Measurements from ENCODE around the gene NUMB. TPM values are rescaled to one million over a fixed set of nuclear protein-coding genes. Genes with fewer than 3 reads are reported as not detected.

NUMB gene
- total and polyA plus RNA-seq, 4 donors, result 21.2 to 45.8 (median 26.1) TPM

DNA sequence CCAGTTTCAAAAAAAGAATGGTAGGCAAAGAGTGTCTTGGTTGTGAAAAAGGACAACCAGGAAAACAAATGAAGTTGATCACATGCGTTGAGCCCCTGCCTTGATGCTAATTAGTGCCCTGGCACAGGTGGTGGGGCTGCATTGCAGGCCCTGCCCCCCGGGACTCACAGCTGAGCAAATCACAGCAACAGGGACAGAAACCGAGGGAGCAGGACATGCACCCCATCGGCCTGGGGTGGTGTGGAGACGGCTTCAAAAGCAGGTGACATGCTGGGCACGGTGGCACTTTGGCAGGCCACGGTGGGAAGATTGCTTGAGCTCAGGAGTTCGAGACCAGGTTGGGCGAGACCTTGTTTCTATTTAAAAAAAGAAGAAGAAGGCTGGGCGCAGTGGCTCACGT, 222.2 kb downstream of the NUMB start:
- H3K9ac ChIP-seq (ENCODE audit: low read depth in 1 of 2, low read length in 2 of 2), result no peak overlapping the region
- no peaks in the 10 kb centered on the region for H3K9me3 ChIP-seq (ENCODE audit: control insufficient read depth in 4 of 4, low read length in 3 of 4)
- no peak overlapping the region for H3K4me3 ChIP-seq (ENCODE audit: low read depth in 1 of 3, low read length in 3 of 3)
- DNase-seq (ENCODE audit: low spot score), result no peak
- H3K4me1 ChIP-seq (ENCODE audit: control insufficient read depth in 4 of 4, insufficient read depth in 4 of 4, low read length in 3 of 4), result peaks cover 5 to 34% (median 19%) of the 10 kb centered on the region in 4 donors
- no peaks in the 10 kb centered on the region for H3K36me3 ChIP-seq (ENCODE audit: control insufficient read depth in 4 of 4, insufficient read depth in 3 of 4, low read depth in 1 of 4, low read length in 3 of 4)
- peaks cover 0 to 6% (median 2%) of the 10 kb centered on the region in 4 donors for H3K27me3 ChIP-seq (ENCODE audit: control insufficient read depth in 4 of 4, insufficient read depth in 4 of 4, low read length in 3 of 4)
- H3K27ac ChIP-seq (ENCODE audit: low read depth in 1 of 2, low read length in 2 of 2), result no peak overlapping the region
- 80% methylated on average over 11 of the region's 11 CpGs for WGBS
- TF ChIP-seq FOXA2 (IDR thresholded peaks at IDR 0.05) (no peak), SP1 (IDR thresholded peaks at IDR 0.05) (no peak)

DNA sequence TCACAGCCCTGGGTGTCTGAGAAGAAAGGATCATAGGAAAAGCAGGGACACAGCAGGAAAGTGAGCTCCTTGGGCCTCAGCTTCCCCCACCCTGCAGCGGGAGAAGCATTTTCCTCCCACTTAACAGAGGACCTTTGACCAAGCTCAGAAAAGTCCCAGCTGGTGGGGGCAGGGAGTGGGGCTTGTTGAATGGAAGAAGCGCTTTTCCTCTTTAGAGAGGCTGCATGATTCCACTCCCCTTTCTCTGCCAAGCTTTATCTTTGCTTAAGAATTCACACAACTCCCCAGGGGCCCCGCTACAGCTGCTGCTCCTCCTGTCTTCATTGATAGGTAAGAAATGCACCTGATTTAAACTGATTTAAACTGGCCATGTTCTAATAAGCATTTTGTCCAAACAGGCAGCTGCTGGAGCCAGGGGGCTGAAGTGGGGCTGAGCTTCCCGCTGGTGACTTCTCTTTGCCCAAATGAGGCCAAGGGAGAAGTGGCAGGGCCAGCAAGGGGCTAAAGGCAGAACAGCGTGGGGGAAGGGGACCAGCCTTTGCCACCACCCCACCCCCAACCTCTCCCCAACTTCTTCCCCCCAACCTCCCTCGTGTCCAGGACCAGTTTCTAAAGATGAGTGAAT, 222.7 kb downstream of the NUMB start:
- Histone ChIP-seq H3K9me3 (ENCODE audit: control insufficient read depth in 4 of 4, low read length in 3 of 4) (no peaks in the 10 kb centered on the region), H3K36me3 (ENCODE audit: control insufficient read depth in 4 of 4, insufficient read depth in 3 of 4, low read depth in 1 of 4, low read length in 3 of 4) (no peaks in the 10 kb centered on the region), H3K27me3 (ENCODE audit: control insufficient read depth in 4 of 4, insufficient read depth in 4 of 4, low read length in 3 of 4) (peaks cover 0 to 6% (median 2%) of the 10 kb centered on the region in 4 donors), H3K27ac (ENCODE audit: low read depth in 1 of 2, low read length in 2 of 2) (no peak overlapping the region), H3K4me3 (ENCODE audit: low read depth in 1 of 3, low read length in 3 of 3) (no peak overlapping the region), H3K4me1 (ENCODE audit: control insufficient read depth in 4 of 4, insufficient read depth in 4 of 4, low read length in 3 of 4) (peaks cover 5 to 29% (median 19%) of the 10 kb centered on the region in 4 donors), H3K9ac (ENCODE audit: low read depth in 1 of 2, low read length in 2 of 2) (no peak overlapping the region)
- WGBS, result 72% methylated on average over 6 of the region's 6 CpGs
- TF ChIP-seq RXRA (IDR thresholded peaks at IDR 0.05) (no peak), YY1 (IDR thresholded peaks at IDR 0.05) (no peak), EGR1 (IDR thresholded peaks at IDR 0.05; ENCODE audit: low read depth in 2 of 2) (no peak), TAF1 (conservative IDR thresholded peaks at IDR 0.05) (no peak), FOXA2 (IDR thresholded peaks at IDR 0.05) (no peak), HNF4A (conservative IDR thresholded peaks at IDR 0.05) (no peak), SP1 (IDR thresholded peaks at IDR 0.05) (no peak)
- TF ChIP-seq, protein P1, sequence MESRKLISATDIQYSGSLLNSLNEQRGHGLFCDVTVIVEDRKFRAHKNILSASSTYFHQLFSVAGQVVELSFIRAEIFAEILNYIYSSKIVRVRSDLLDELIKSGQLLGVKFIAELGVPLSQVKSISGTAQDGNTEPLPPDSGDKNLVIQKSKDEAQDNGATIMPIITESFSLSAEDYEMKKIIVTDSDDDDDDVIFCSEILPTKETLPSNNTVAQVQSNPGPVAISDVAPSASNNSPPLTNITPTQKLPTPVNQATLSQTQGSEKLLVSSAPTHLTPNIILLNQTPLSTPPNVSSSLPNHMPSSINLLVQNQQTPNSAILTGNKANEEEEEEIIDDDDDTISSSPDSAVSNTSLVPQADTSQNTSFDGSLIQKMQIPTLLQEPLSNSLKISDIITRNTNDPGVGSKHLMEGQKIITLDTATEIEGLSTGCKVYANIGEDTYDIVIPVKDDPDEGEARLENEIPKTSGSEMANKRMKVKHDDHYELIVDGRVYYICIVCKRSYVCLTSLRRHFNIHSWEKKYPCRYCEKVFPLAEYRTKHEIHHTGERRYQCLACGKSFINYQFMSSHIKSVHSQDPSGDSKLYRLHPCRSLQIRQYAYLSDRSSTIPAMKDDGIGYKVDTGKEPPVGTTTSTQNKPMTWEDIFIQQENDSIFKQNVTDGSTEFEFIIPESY (IDR thresholded peaks at IDR 0.05), result no peak
- TF ChIP-seq, protein P2, sequence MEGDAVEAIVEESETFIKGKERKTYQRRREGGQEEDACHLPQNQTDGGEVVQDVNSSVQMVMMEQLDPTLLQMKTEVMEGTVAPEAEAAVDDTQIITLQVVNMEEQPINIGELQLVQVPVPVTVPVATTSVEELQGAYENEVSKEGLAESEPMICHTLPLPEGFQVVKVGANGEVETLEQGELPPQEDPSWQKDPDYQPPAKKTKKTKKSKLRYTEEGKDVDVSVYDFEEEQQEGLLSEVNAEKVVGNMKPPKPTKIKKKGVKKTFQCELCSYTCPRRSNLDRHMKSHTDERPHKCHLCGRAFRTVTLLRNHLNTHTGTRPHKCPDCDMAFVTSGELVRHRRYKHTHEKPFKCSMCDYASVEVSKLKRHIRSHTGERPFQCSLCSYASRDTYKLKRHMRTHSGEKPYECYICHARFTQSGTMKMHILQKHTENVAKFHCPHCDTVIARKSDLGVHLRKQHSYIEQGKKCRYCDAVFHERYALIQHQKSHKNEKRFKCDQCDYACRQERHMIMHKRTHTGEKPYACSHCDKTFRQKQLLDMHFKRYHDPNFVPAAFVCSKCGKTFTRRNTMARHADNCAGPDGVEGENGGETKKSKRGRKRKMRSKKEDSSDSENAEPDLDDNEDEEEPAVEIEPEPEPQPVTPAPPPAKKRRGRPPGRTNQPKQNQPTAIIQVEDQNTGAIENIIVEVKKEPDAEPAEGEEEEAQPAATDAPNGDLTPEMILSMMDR (IDR thresholded peaks at IDR 0.05; ENCODE audit: low read depth, low read length, missing input control), result no peak
- TF ChIP-seq, protein P3, sequence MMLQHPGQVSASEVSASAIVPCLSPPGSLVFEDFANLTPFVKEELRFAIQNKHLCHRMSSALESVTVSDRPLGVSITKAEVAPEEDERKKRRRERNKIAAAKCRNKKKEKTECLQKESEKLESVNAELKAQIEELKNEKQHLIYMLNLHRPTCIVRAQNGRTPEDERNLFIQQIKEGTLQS (IDR thresholded peaks at IDR 0.05), result no peak
- TF ChIP-seq, protein P4, sequence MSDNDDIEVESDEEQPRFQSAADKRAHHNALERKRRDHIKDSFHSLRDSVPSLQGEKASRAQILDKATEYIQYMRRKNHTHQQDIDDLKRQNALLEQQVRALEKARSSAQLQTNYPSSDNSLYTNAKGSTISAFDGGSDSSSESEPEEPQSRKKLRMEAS (IDR thresholded peaks at IDR 0.05), result no peak
- no peak for DNase-seq (ENCODE audit: low spot score)

DNA sequence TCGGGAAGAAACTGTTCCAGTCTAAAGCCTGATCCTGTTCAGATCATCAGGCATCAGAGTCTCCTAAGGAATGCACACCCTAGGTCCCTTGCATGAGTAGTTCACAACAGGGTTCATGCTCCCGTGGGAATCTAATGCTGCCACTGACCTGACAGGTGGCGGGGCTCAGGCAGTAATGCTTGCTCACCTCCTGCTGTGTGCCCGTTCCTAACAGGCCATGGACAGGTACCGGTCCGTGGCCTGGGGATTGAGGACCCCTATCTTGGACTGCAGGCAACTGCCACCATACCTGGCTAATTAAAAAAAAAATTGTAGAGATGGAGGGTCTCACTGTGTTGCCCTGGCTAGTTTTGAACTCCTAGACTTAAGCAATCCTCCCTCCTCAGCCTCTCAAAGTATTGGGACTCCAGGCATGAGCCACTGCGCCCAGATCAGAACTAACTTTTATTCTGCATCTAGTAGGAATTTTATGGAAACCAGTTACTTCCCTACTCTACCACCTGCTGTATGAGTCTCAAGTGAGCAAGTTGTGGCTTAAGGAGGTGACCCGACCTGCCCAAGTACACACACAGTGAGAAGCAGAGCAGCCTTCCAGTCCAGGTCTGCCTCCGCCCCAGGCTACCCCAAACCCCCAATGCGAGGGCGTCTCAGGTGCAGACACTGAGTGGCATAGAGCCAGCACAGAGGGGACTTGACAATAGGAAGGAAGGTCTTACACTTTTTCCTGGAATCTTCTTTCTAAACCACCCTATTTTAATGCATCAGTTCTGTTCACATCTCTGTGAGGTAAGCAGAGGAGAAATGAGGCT, 223.6 kb downstream of the NUMB start:
- Histone ChIP-seq H3K9me3 (ENCODE audit: control insufficient read depth in 4 of 4, low read length in 3 of 4) (no peaks in the 10 kb centered on the region), H3K27ac (ENCODE audit: low read depth in 1 of 2, low read length in 2 of 2) (no peak overlapping the region), H3K36me3 (ENCODE audit: control insufficient read depth in 4 of 4, insufficient read depth in 3 of 4, low read depth in 1 of 4, low read length in 3 of 4) (no peaks in the 10 kb centered on the region), H3K4me3 (ENCODE audit: low read depth in 1 of 3, low read length in 3 of 3) (no peak overlapping the region), H3K27me3 (ENCODE audit: control insufficient read depth in 4 of 4, insufficient read depth in 4 of 4, low read length in 3 of 4) (peaks cover 0 to 6% (median 2%) of the 10 kb centered on the region in 4 donors), H3K9ac (ENCODE audit: low read depth in 1 of 2, low read length in 2 of 2) (no peak overlapping the region), H3K4me1 (ENCODE audit: control insufficient read depth in 4 of 4, insufficient read depth in 4 of 4, low read length in 3 of 4) (peaks cover 5 to 26% (median 19%) of the 10 kb centered on the region in 4 donors)
- 86% methylated on average over 11 of the region's 11 CpGs for WGBS
- no peak for DNase-seq (ENCODE audit: low spot score)
- TF ChIP-seq NR2F2 (IDR thresholded peaks at IDR 0.05) (no peak), HNF4G (IDR thresholded peaks at IDR 0.05) (no peak), SP1 (IDR thresholded peaks at IDR 0.05) (no peak), JUND (IDR thresholded peaks at IDR 0.05) (no peak), GABPA (IDR thresholded peaks at IDR 0.05 in 1 of 2, conservative IDR thresholded peaks at IDR 0.05 in 1 of 2) (no peak), HNF4A (conservative IDR thresholded peaks at IDR 0.05) (no peak)
- TF ChIP-seq, protein P1 (IDR thresholded peaks at IDR 0.05), result no peak
- TF ChIP-seq, protein P5, sequence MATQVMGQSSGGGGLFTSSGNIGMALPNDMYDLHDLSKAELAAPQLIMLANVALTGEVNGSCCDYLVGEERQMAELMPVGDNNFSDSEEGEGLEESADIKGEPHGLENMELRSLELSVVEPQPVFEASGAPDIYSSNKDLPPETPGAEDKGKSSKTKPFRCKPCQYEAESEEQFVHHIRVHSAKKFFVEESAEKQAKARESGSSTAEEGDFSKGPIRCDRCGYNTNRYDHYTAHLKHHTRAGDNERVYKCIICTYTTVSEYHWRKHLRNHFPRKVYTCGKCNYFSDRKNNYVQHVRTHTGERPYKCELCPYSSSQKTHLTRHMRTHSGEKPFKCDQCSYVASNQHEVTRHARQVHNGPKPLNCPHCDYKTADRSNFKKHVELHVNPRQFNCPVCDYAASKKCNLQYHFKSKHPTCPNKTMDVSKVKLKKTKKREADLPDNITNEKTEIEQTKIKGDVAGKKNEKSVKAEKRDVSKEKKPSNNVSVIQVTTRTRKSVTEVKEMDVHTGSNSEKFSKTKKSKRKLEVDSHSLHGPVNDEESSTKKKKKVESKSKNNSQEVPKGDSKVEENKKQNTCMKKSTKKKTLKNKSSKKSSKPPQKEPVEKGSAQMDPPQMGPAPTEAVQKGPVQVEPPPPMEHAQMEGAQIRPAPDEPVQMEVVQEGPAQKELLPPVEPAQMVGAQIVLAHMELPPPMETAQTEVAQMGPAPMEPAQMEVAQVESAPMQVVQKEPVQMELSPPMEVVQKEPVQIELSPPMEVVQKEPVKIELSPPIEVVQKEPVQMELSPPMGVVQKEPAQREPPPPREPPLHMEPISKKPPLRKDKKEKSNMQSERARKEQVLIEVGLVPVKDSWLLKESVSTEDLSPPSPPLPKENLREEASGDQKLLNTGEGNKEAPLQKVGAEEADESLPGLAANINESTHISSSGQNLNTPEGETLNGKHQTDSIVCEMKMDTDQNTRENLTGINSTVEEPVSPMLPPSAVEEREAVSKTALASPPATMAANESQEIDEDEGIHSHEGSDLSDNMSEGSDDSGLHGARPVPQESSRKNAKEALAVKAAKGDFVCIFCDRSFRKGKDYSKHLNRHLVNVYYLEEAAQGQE (IDR thresholded peaks at IDR 0.05), result no peak
